ENCODE results near the gene ATP8A2. TPM values are rescaled to one million over a fixed set of nuclear protein-coding genes. Genes with fewer than 3 reads are reported as not detected.

The ATP8A2 gene
- total RNA-seq, 1 experiment from 2014 or later, result not detected

GRCh38 chr13:25347151-25347550 lies 24.6 kb upstream of the ATP8A2 start:
- no peak overlapping the region for H2AFZ ChIP-seq
- ChIA-PET POLR2A (ENCODE audit: unreplicated experiment) (interaction anchor here (0.6 kb wide), 1 partner anchor 60 kb away, joined by 16 read pairs; no protein-coding TSS in a partner anchor), CTCF (no interaction called here)
- no peaks in the 10 kb centered on the region for H3K79me2 ChIP-seq (ENCODE audit: low read depth)
- no peak overlapping the region for H3K4me2 ChIP-seq
- DNase-seq, result no peak
- no TSS peak for BruUV-seq (replicated peaks)
- H3K36me3 ChIP-seq (ENCODE audit: low read depth), result no peaks in the 10 kb centered on the region
- no peaks in the 10 kb centered on the region for H3K9me2 ChIP-seq (ENCODE audit: insufficient read depth)
- TF ChIP-seq CTCF (conservative IDR thresholded peaks at IDR 0.05), result no peak
- TF ChIP-seq EZH2 (IDR thresholded peaks at IDR 0.05; ENCODE audit: low read depth), result no peak
- H3K27ac ChIP-seq, result no peak overlapping the region
- H3K27me3 ChIP-seq (ENCODE audit: insufficient read depth, low read depth), result peaks cover 7% of the 10 kb centered on the region
- H3K9me3 ChIP-seq (ENCODE audit: insufficient read depth, low read depth), result no peaks in the 10 kb centered on the region
- intact Hi-C loops (cut with micrococcal nuclease; ENCODE audit: unreplicated experiment), result no loop called here
- H4K20me1 ChIP-seq (ENCODE audit: insufficient read depth), result 0 out of 2 replicates have a peak, but pooled peaks cover 3% of the 10 kb centered on the region
- 0 out of 2 replicates have a peak, but pooled peaks cover 3% of the 10 kb centered on the region for H3F3A ChIP-seq (ENCODE audit: insufficient read depth, low read depth)
- no peak overlapping the region for H3K4me3 ChIP-seq
- H3K4me1 ChIP-seq (replicated peaks; ENCODE audit: insufficient read depth), result no peaks in the 10 kb centered on the region

GRCh38 chr13:25351404-25351803 lies 20.4 kb upstream of the ATP8A2 start:
- Histone ChIP-seq H3K27me3 (ENCODE audit: insufficient read depth, low read depth) (peaks cover 49% of the 10 kb centered on the region), H3K79me2 (ENCODE audit: low read depth) (no peaks in the 10 kb centered on the region), H2AFZ (no peak overlapping the region), H3K9me2 (ENCODE audit: insufficient read depth) (no peaks in the 10 kb centered on the region), H3F3A (ENCODE audit: insufficient read depth, low read depth) (no peaks in the 10 kb centered on the region), H3K4me3 (no peak overlapping the region), H3K4me1 (replicated peaks; ENCODE audit: insufficient read depth) (no peaks in the 10 kb centered on the region), H3K36me3 (ENCODE audit: low read depth) (no peaks in the 10 kb centered on the region), H4K20me1 (ENCODE audit: insufficient read depth) (no peaks in the 10 kb centered on the region), H3K9me3 (ENCODE audit: insufficient read depth, low read depth) (no peaks in the 10 kb centered on the region), H3K27ac (no peak overlapping the region), H3K4me2 (no peak overlapping the region)
- ChIA-PET CTCF (no interaction called here), POLR2A (ENCODE audit: unreplicated experiment) (no interaction called here)
- BruUV-seq (replicated peaks), result no TSS peak
- intact Hi-C loops (cut with micrococcal nuclease; ENCODE audit: unreplicated experiment), result no loop called here
- no peak for DNase-seq
- TF ChIP-seq EZH2 (IDR thresholded peaks at IDR 0.05; ENCODE audit: low read depth) (no peak), CTCF (conservative IDR thresholded peaks at IDR 0.05) (no peak)

- no peak for DNase-seq
- intact Hi-C loops (cut with micrococcal nuclease; ENCODE audit: unreplicated experiment), result no loop called here
- Histone ChIP-seq H3K9me3 (ENCODE audit: insufficient read depth, low read depth) (no peaks in the 10 kb centered on the region), H3F3A (ENCODE audit: insufficient read depth, low read depth) (no peaks in the 10 kb centered on the region), H3K27ac (no peak overlapping the region), H3K9me2 (ENCODE audit: insufficient read depth) (no peaks in the 10 kb centered on the region), H2AFZ (no peak overlapping the region), H3K4me1 (replicated peaks; ENCODE audit: insufficient read depth) (no peaks in the 10 kb centered on the region), H4K20me1 (ENCODE audit: insufficient read depth) (no peaks in the 10 kb centered on the region), H3K79me2 (ENCODE audit: low read depth) (no peaks in the 10 kb centered on the region), H3K4me3 (no peak overlapping the region), H3K4me2 (no peak overlapping the region), H3K27me3 (ENCODE audit: insufficient read depth, low read depth) (peaks cover 57% of the 10 kb centered on the region), H3K36me3 (ENCODE audit: low read depth) (no peaks in the 10 kb centered on the region)
- no TSS peak for BruUV-seq (replicated peaks)
- TF ChIP-seq EZH2 (IDR thresholded peaks at IDR 0.05; ENCODE audit: low read depth) (no peak), CTCF (conservative IDR thresholded peaks at IDR 0.05) (no peak)
- POLR2A ChIA-PET (ENCODE audit: unreplicated experiment), result no interaction called here
- CTCF ChIA-PET, result no interaction called here
These were observed 19.5 kb upstream of the ATP8A2 start for GRCh38 chr13:25352230-25352629.
